K562 (cell line): ENCODE results near the gene ARHGEF16.

ENCODE experiments used
- CBFB ChIP-seq: sonication (generic); formaldehyde crosslinking; IDR thresholded peaks from 2 replicates; pipeline ENCODE4 v1.4.0; 2020; ENCODE audit warnings: mild to moderate bottlenecking, missing genetic modification reagents
- EZH2 ChIP-seq: IDR thresholded peaks from 2 replicates; pipeline ENCODE4 v1.6.1; 2012; ENCODE audit warnings: low read depth, mild to moderate bottlenecking, inconsistent platforms, low read length, borderline replicate concordance
- FOSL1 ChIP-seq: fragments of 200-800 bp; sonication (Bioruptor generic); conservative IDR thresholded peaks from 2 replicates; pipeline ENCODE4 v1.6.1; 2016; ENCODE audit warnings: missing genetic modification characterization, missing compliant biosample characterization
- GABPA ChIP-seq: fragments of 200-800 bp; sonication (Bioruptor generic); conservative IDR thresholded peaks from 2 replicates; pipeline ENCODE4 v1.6.1; 2016; ENCODE audit warnings: low read depth, missing genetic modification characterization, missing compliant biosample characterization
- GTF2B ChIP-seq: IDR thresholded peaks from 2 replicates; pipeline ENCODE4 v1.6.1; 2011; ENCODE audit not compliant: insufficient read length; ENCODE audit errors: extremely low read depth
- POLR2A ChIP-seq: fragments of 450-650 bp; conservative IDR thresholded peaks from 2 replicates; pipeline ENCODE4 v1.6.1; 2016
- TFAM ChIP-seq: fragments of 250-450 bp; sonication (Bioruptor Pico); conservative IDR thresholded peaks from 2 replicates; pipeline ENCODE4 v1.5.0; 2021; ENCODE audit warnings: mild to moderate bottlenecking, moderate library complexity
- TRIM24 ChIP-seq, 2 experiments: fragments of 450-650 bp; IDR thresholded peaks; 2 replicates each; pipeline ENCODE4 v1.6.1; 2016
- ZNF589 ChIP-seq: fragments of 200-800 bp; sonication (Bioruptor generic); IDR thresholded peaks from 2 replicates; pipeline ENCODE4 v1.6.1; 2016; ENCODE audit warnings: low read depth, missing genetic modification characterization, missing compliant biosample characterization
- TF ChIP-seq, protein P1 (sequence below), 3 experiments: IDR thresholded peaks in 2 of 3; conservative IDR thresholded peaks in 1 of 3; 2 replicates each; pipeline ENCODE4 v1.5.1; 2011 to 2012; ENCODE audit warnings: low read length in 3 of 3, mild to moderate bottlenecking in 3 of 3, control low read depth in 2 of 3, improper control_type of control experiment in 1 of 3, inconsistent platforms in 1 of 3, low read depth in 1 of 3, mixed read lengths in 1 of 3, moderate library complexity in 1 of 3; ENCODE audit not compliant: insufficient read depth in 2 of 3
- TF ChIP-seq, protein P2 (sequence below), 2 experiments: fragments of 450-650 bp in 1 of 2; sonication (generic) in 1 of 2; formaldehyde crosslinking in 1 of 2; IDR thresholded peaks in 1 of 2; conservative IDR thresholded peaks in 1 of 2; 2 replicates each; pipeline versions ENCODE4 v1.6.1 to v1.8.1; 2016 to 2023; ENCODE audit warnings: mild to moderate bottlenecking in 2 of 2, moderate library complexity in 2 of 2, inconsistent platforms in 1 of 2, missing genetic modification reagents in 1 of 2

GRCh38 chr1:3442901-3443300, 11.6 kb upstream of the ARHGEF16 start:
- TF ChIP-seq POLR2A (no peak), GTF2B (no peak), FOSL1 (no peak), EZH2 (no peak), ZNF589 (CRISPR knock-in tag) (no peak), CBFB (CRISPR knock-in tag) (no peak), GABPA (tag) (no peak), TRIM24 (IDR thresholded peaks at IDR 0.05) (no peak), TFAM (no peak)
- TF ChIP-seq, protein P1, sequence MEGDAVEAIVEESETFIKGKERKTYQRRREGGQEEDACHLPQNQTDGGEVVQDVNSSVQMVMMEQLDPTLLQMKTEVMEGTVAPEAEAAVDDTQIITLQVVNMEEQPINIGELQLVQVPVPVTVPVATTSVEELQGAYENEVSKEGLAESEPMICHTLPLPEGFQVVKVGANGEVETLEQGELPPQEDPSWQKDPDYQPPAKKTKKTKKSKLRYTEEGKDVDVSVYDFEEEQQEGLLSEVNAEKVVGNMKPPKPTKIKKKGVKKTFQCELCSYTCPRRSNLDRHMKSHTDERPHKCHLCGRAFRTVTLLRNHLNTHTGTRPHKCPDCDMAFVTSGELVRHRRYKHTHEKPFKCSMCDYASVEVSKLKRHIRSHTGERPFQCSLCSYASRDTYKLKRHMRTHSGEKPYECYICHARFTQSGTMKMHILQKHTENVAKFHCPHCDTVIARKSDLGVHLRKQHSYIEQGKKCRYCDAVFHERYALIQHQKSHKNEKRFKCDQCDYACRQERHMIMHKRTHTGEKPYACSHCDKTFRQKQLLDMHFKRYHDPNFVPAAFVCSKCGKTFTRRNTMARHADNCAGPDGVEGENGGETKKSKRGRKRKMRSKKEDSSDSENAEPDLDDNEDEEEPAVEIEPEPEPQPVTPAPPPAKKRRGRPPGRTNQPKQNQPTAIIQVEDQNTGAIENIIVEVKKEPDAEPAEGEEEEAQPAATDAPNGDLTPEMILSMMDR (IDR thresholded peaks at IDR 0.05 in 2 of 3, conservative IDR thresholded peaks at IDR 0.05 in 1 of 3; ENCODE audit: insufficient read depth in 2 of 3, low read depth in 1 of 3, low read length in 3 of 3), result no peak
- TF ChIP-seq, protein P2, sequence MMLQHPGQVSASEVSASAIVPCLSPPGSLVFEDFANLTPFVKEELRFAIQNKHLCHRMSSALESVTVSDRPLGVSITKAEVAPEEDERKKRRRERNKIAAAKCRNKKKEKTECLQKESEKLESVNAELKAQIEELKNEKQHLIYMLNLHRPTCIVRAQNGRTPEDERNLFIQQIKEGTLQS (IDR thresholded peaks at IDR 0.05), result no peak
- TF ChIP-seq, protein P2 (CRISPR knock-in tag; conservative IDR thresholded peaks at IDR 0.05), result no peak
